Loucy (cell line): Measurements from ENCODE around the gene MINK1.

ENCODE experiments used
- H2AFZ ChIP-seq: fragments of 200-600 bp; sonication (generic); 2 replicates; pipeline ENCODE4 v1.6.0; 2016; ENCODE audit warnings: antibody characterized with exemption, mild to moderate bottlenecking, low read length, moderate library complexity
- H3F3A ChIP-seq: fragments of 200-600 bp; 2 replicates; pipeline ENCODE4 v1.6.0; 2016; ENCODE audit warnings: antibody characterized with exemption, low read depth, mild to moderate bottlenecking
- H3K27me3 ChIP-seq: fragments of 200-600 bp; sonication (generic); 2 replicates; pipeline ENCODE4 v1.6.1; 2014; ENCODE audit warnings: low read length, mild to moderate bottlenecking; ENCODE audit not compliant: insufficient read depth, poor library complexity, severe bottlenecking
- H3K36me3 ChIP-seq: fragments of 200-600 bp; sonication (generic); 2 replicates; pipeline ENCODE4 v1.6.1; 2016; ENCODE audit warnings: low read length; ENCODE audit not compliant: insufficient read depth
- H3K4me1 ChIP-seq: fragments of 200-600 bp; sonication (generic); 2 replicates; pipeline ENCODE4 v1.5.1; 2014; ENCODE audit warnings: low read length, mild to moderate bottlenecking; ENCODE audit not compliant: insufficient read depth, poor library complexity, severe bottlenecking
- H3K4me2 ChIP-seq: fragments of 200-600 bp; sonication (generic); 2 replicates; pipeline ENCODE4 v1.6.0; 2014; ENCODE audit warnings: antibody characterized with exemption, low read length, low read depth, mild to moderate bottlenecking; ENCODE audit not compliant: poor library complexity, severe bottlenecking
- H3K4me3 ChIP-seq: fragments of 200-600 bp; sonication (generic); 2 replicates; pipeline ENCODE4 v1.5.1; 2014; ENCODE audit warnings: low read length, mild to moderate bottlenecking, mixed read lengths; ENCODE audit not compliant: poor library complexity, severe bottlenecking
- H3K79me2 ChIP-seq: fragments of 200-600 bp; sonication (generic); 2 replicates; pipeline ENCODE4 v1.6.1; 2014; ENCODE audit warnings: low read length; ENCODE audit not compliant: insufficient read depth
- H3K9ac ChIP-seq: fragments of 200-600 bp; sonication (generic); 2 replicates; pipeline ENCODE4 v1.6.0; 2014; ENCODE audit warnings: mild to moderate bottlenecking, low read depth, low read length, moderate library complexity; ENCODE audit not compliant: poor library complexity, severe bottlenecking
- H3K9me2 ChIP-seq: fragments of 200-600 bp; sonication (generic); replicated peaks from 2 replicates; pipeline ENCODE4 v1.6.1; 2016; ENCODE audit warnings: low read depth, low read length, mixed read lengths
- H3K9me3 ChIP-seq: fragments of 200-600 bp; sonication (generic); 2 replicates; pipeline ENCODE4 v1.6.1; 2014; ENCODE audit warnings: mild to moderate bottlenecking, antibody characterized with exemption, low read length, low read depth; ENCODE audit not compliant: insufficient read depth
- H4K20me1 ChIP-seq: fragments of 200-600 bp; sonication (generic); 2 replicates; pipeline ENCODE4 v1.6.0; 2014; ENCODE audit warnings: antibody characterized with exemption, low read length, mild to moderate bottlenecking; ENCODE audit not compliant: insufficient read depth, poor library complexity, severe bottlenecking
- CTCF ChIP-seq: fragments of 200-600 bp; sonication (generic); conservative IDR thresholded peaks from 2 replicates; pipeline ENCODE4 v1.5.1; 2014; ENCODE audit warnings: mild to moderate bottlenecking, antibody characterized with exemption, low read length
- EZH2phosphoT487 ChIP-seq: fragments of 200-600 bp; IDR thresholded peaks from 2 replicates; pipeline ENCODE4 v1.6.1; 2018; ENCODE audit warnings: antibody characterized with exemption, mild to moderate bottlenecking, moderate library complexity, borderline replicate concordance

Gene MINK1

GRCh38 chr17:4807605-4808377 lies 25.3 kb upstream of the MINK1 start:
- H3K9me3 ChIP-seq, result no peaks in the 10 kb centered on the region
- no peak for TF ChIP-seq CTCF
- TF ChIP-seq EZH2phosphoT487, result no peak
- H4K20me1 ChIP-seq, result no peaks in the 10 kb centered on the region
- H3K79me2 ChIP-seq, result no peaks in the 10 kb centered on the region
- no peaks in the 10 kb centered on the region for H3K36me3 ChIP-seq
- no peaks in the 10 kb centered on the region for H3F3A ChIP-seq
- peaks cover 4% of the 10 kb centered on the region for H3K4me1 ChIP-seq
- H3K27me3 ChIP-seq, result peaks cover 17% of the 10 kb centered on the region
- H3K4me3 ChIP-seq, result peak overlapping the region; percentile 72
- H2AFZ ChIP-seq, result no peak overlapping the region
- H3K9ac ChIP-seq, result no peak overlapping the region
- H3K4me2 ChIP-seq, result peak overlapping the region; percentile 82
- no peaks in the 10 kb centered on the region for H3K9me2 ChIP-seq

GRCh38 chr17:4808378-4808767 lies 24.8 kb upstream of the MINK1 start:
- TF ChIP-seq CTCF (no peak), EZH2phosphoT487 (no peak)
- no peak overlapping the region for H3K9ac ChIP-seq

GRCh38 chr17:4810696-4811290 lies 22.3 kb upstream of the MINK1 start:
- Histone ChIP-seq H3K9me2 (no peaks in the 10 kb centered on the region), H2AFZ (no peak overlapping the region), H3K9me3 (no peaks in the 10 kb centered on the region), H3K4me2 (no peak overlapping the region), H3K4me1 (peaks cover 4% of the 10 kb centered on the region), H4K20me1 (no peaks in the 10 kb centered on the region), H3F3A (no peaks in the 10 kb centered on the region), H3K79me2 (no peaks in the 10 kb centered on the region), H3K36me3 (no peaks in the 10 kb centered on the region), H3K4me3 (no peak overlapping the region), H3K27me3 (peaks cover 17% of the 10 kb centered on the region), H3K9ac (no peak overlapping the region)
- TF ChIP-seq EZH2phosphoT487, result no peak
- no peak for TF ChIP-seq CTCF

More at GRCh38 chr17:4808378-4808767, 24.8 kb upstream of the MINK1 start:
- Histone ChIP-seq H2AFZ (no peak overlapping the region), H3K36me3 (no peaks in the 10 kb centered on the region), H3K4me3 (no peak overlapping the region), H3K9me3 (no peaks in the 10 kb centered on the region), H3K9me2 (no peaks in the 10 kb centered on the region), H3K4me1 (peaks cover 4% of the 10 kb centered on the region), H3K79me2 (no peaks in the 10 kb centered on the region), H3F3A (no peaks in the 10 kb centered on the region), H4K20me1 (no peaks in the 10 kb centered on the region), H3K27me3 (peaks cover 17% of the 10 kb centered on the region), H3K4me2 (no peak overlapping the region)
